HepG2 (cell line): Measurements from ENCODE around the gene UTS2R. TPM values are rescaled to one million over a fixed set of nuclear protein-coding genes. Genes with fewer than 3 reads are reported as not detected.

Experiments
- CHCHD3 ChIP-seq: sonication (generic); formaldehyde crosslinking; IDR thresholded peaks from 2 replicates; pipeline ENCODE4 v1.8.0; 2022; ENCODE audit warnings: mild to moderate bottlenecking, missing genetic modification reagents, moderate library complexity
- DBP ChIP-seq: sonication (generic); formaldehyde crosslinking; IDR thresholded peaks from 2 replicates; pipeline ENCODE4 v1.4.0; 2020; ENCODE audit warnings: missing genetic modification reagents; ENCODE audit errors: not compliant biosample characterization
- DR1 ChIP-seq: sonication (generic); formaldehyde crosslinking; IDR thresholded peaks from 2 replicates; pipeline ENCODE4 v1.8.0; 2021; ENCODE audit warnings: mild to moderate bottlenecking, missing genetic modification reagents, inconsistent platforms
- DRAP1 ChIP-seq: IDR thresholded peaks from 2 replicates; pipeline ENCODE4 v1.6.1; 2016; ENCODE audit warnings: missing genetic modification reagents, missing compliant biosample characterization
- FOSL2 ChIP-seq: sonication (generic); formaldehyde crosslinking; IDR thresholded peaks from 2 replicates; pipeline ENCODE4 v1.4.0; 2020; ENCODE audit warnings: missing genetic modification reagents
- FOXK2 ChIP-seq: fragments of 450-650 bp; IDR thresholded peaks from 2 replicates; pipeline ENCODE4 v1.6.1; 2016
- HES4 ChIP-seq: sonication (generic); formaldehyde crosslinking; IDR thresholded peaks from 2 replicates; pipeline ENCODE4 v1.9.0; 2021; ENCODE audit warnings: mild to moderate bottlenecking, missing genetic modification reagents, borderline replicate concordance
- HNRNPUL1 ChIP-seq: fragments of 200-400 bp; formaldehyde crosslinking; IDR thresholded peaks from 2 replicates; pipeline ENCODE4 v1.6.1; 2017; ENCODE audit warnings: low read depth, mild to moderate bottlenecking, low read length, moderate library complexity
- KDM6A ChIP-seq: IDR thresholded peaks from 2 replicates; pipeline ENCODE4 v1.6.1; 2016; ENCODE audit warnings: low read depth
- KLF12 ChIP-seq: sonication (generic); formaldehyde crosslinking; IDR thresholded peaks from 2 replicates; pipeline ENCODE4 v1.4.0; 2020; ENCODE audit warnings: missing genetic modification reagents, borderline replicate concordance
- KLF16 ChIP-seq, 2 experiments: sonication (generic) in 1 of 2; formaldehyde crosslinking in 1 of 2; IDR thresholded peaks; 2 replicates each; pipeline versions ENCODE4 v1.6.1 to v1.8.0; 2016 to 2023; ENCODE audit warnings: missing genetic modification reagents in 2 of 2, missing compliant biosample characterization in 1 of 2
- MXI1 ChIP-seq: IDR thresholded peaks from 3 replicates; pipeline ENCODE4 v1.6.1; 2012; ENCODE audit warnings: low read depth, low read length, inconsistent platforms, borderline replicate concordance
- MYC ChIP-seq: sonication (generic); formaldehyde crosslinking; IDR thresholded peaks from 2 replicates; pipeline ENCODE4 v1.9.0; 2021; ENCODE audit warnings: missing genetic modification reagents, borderline replicate concordance
- NFRKB ChIP-seq: fragments of 450-650 bp; IDR thresholded peaks from 2 replicates; pipeline ENCODE4 v1.6.1; 2017
- PCBP2 ChIP-seq: fragments of 200-400 bp; formaldehyde crosslinking; optimal IDR thresholded peaks from 2 replicates; pipeline ENCODE3; 2018; ENCODE audit warnings: low read length, low read depth; ENCODE audit not compliant: poor library complexity, severe bottlenecking
- SMAD1 ChIP-seq: sonication (generic); formaldehyde crosslinking; IDR thresholded peaks from 2 replicates; pipeline ENCODE4 v1.4.0; 2020; ENCODE audit warnings: missing genetic modification reagents, low read depth, mild to moderate bottlenecking, borderline replicate concordance
- TCF7L2 ChIP-seq: IDR thresholded peaks from 2 replicates; pipeline ENCODE4 v1.6.1; 2011; ENCODE audit warnings: mild to moderate bottlenecking, low read depth, low read length, moderate library complexity
- TRIM24 ChIP-seq: sonication (generic); formaldehyde crosslinking; IDR thresholded peaks from 2 replicates; pipeline ENCODE4 v1.8.0; 2022; ENCODE audit warnings: mild to moderate bottlenecking, missing genetic modification reagents
- ZBTB1 ChIP-seq: sonication (generic); formaldehyde crosslinking; IDR thresholded peaks from 2 replicates; pipeline ENCODE4 v1.4.0; 2020; ENCODE audit warnings: missing genetic modification reagents, borderline replicate concordance
- ZBTB21 ChIP-seq: sonication (generic); formaldehyde crosslinking; IDR thresholded peaks from 2 replicates; pipeline ENCODE4 v1.4.0; 2020; ENCODE audit warnings: missing genetic modification reagents
- ZBTB42 ChIP-seq: sonication (generic); formaldehyde crosslinking; IDR thresholded peaks from 2 replicates; pipeline ENCODE4 v1.5.0; 2020; ENCODE audit warnings: mild to moderate bottlenecking, missing genetic modification reagents
- ZMYM2 ChIP-seq: sonication (generic); formaldehyde crosslinking; IDR thresholded peaks from 2 replicates; pipeline ENCODE4 v1.8.0; 2022; ENCODE audit warnings: mild to moderate bottlenecking, missing genetic modification reagents
- ZNF136 ChIP-seq: sonication (generic); formaldehyde crosslinking; IDR thresholded peaks from 2 replicates; pipeline ENCODE4 v1.8.1; 2022; ENCODE audit warnings: low read depth, mild to moderate bottlenecking, moderate library complexity, missing genetic modification reagents
- ZNF292 ChIP-seq: sonication (generic); formaldehyde crosslinking; IDR thresholded peaks from 2 replicates; pipeline ENCODE4 v1.8.1; 2022; ENCODE audit warnings: mild to moderate bottlenecking, low read depth, missing genetic modification reagents, borderline replicate concordance
- ZNF414 ChIP-seq: sonication (generic); formaldehyde crosslinking; IDR thresholded peaks from 2 replicates; pipeline ENCODE4 v1.5.0; 2020; ENCODE audit warnings: missing genetic modification reagents
- ZNF446 ChIP-seq: sonication (generic); formaldehyde crosslinking; IDR thresholded peaks from 2 replicates; pipeline ENCODE4 v1.5.0; 2020; ENCODE audit warnings: mild to moderate bottlenecking, missing genetic modification reagents
- ZNF569 ChIP-seq: sonication (generic); formaldehyde crosslinking; IDR thresholded peaks from 2 replicates; pipeline ENCODE4 v1.5.0; 2020; ENCODE audit warnings: mild to moderate bottlenecking, missing genetic modification reagents, moderate library complexity, borderline replicate concordance
- ZSCAN22 ChIP-seq: sonication (generic); formaldehyde crosslinking; IDR thresholded peaks from 2 replicates; pipeline ENCODE4 v1.4.0; 2020; ENCODE audit warnings: mild to moderate bottlenecking, missing genetic modification reagents
- polyA plus RNA-seq, 8 experiments: library from polyadenylated mRNA; depleted of rRNA in 3 of 8; stranded (reverse) in 7 of 8; unstranded in 1 of 8; fragments of >200 nt; fragmentation: Illumina TruSeq in 4 of 8; extraction: Trizol in 4 of 8; gene quantifications; 2 replicates each; pipeline versions ENCODE4 v1.2.1 to v1.2.3, GENCODE V29; 2011 to 2016; ENCODE audit warnings: low read depth in 4 of 8, missing spikeins in 1 of 8, mixed read lengths in 1 of 8; ENCODE audit not compliant: insufficient read depth in 1 of 8
- total RNA-seq, 5 experiments: library from RNA; depleted of rRNA; stranded (reverse); fragments of >200 nt; fragmentation: Illumina TruSeq; extraction: Trizol; gene quantifications; 2 replicates each; pipeline ENCODE4 v1.2.3, GENCODE V29; 2016; ENCODE audit warnings: low read depth in 1 of 5

Gene UTS2R
- total and polyA plus RNA-seq, 2 of the 13 experiments (the other 11 are each of a cell fraction or from before 2014, with no cell fraction given): 0.13 to 0.15 TPM

- TF ChIP-seq PCBP2 (no peak), ZSCAN22 (CRISPR knock-in tag) (no peak), KDM6A (peak; percentile 25; the same call in 1 of the 2 replicates), KLF16 (CRISPR knock-in tag; IDR thresholded peaks at IDR 0.05) (no peak), ZMYM2 (CRISPR knock-in tag) (peak; percentile 67; the same call in 1 of the 2 replicates), NFRKB (no peak), ZNF569 (CRISPR knock-in tag) (no peak), TRIM24 (CRISPR knock-in tag) (no peak), DBP (CRISPR knock-in tag) (no peak), FOSL2 (CRISPR knock-in tag) (peak; percentile 46), TCF7L2 (no peak), HNRNPUL1 (no peak), FOXK2 (no peak), MYC (CRISPR knock-in tag) (peak; percentile 81), SMAD1 (CRISPR knock-in tag) (peak; percentile 95; the same call in 1 of the 2 replicates), DRAP1 (CRISPR knock-in tag) (0 out of 2 replicates have a peak, but pooled peaks have one; percentile 30), ZNF446 (CRISPR knock-in tag) (no peak; the same call in 1 of the 2 replicates), ZNF414 (CRISPR knock-in tag) (peak; percentile 95), ZNF136 (CRISPR knock-in tag) (peak; percentile 73; the same call in 1 of the 2 replicates), DR1 (CRISPR knock-in tag) (peak; percentile 29; the same call in 1 of the 2 replicates), CHCHD3 (CRISPR knock-in tag) (0 out of 2 replicates have a peak, but pooled peaks have one; percentile 32), ZBTB42 (CRISPR knock-in tag) (no peak), ZNF292 (peak; percentile 93), ZBTB1 (CRISPR knock-in tag) (no peak), MXI1 (peak; percentile 81; the same call in 1 of the 3 replicates), HES4 (peak; percentile 57; the same call in 1 of the 2 replicates), KLF12 (no peak), ZBTB21 (no peak)
These were observed 46.0 kb upstream of the UTS2R start (continued) for GRCh38 chr17:82325286-82326180.
